CD4-positive, alpha-beta T cell treated with Interleukin-2 at 100 ng/mL for 4 hours (primary cell): ENCODE results near the gene PABPN1.

Source experiments
- DNase-seq: peaks from one replicate; pipeline ENCODE4 v3.0.0-alpha.2; 2020; ENCODE audit warnings: low spot score

Gene PABPN1

GRCh38 chr14:23326491-23327332, 5.5 kb downstream of the PABPN1 start:
- no peak for DNase-seq

DNA sequence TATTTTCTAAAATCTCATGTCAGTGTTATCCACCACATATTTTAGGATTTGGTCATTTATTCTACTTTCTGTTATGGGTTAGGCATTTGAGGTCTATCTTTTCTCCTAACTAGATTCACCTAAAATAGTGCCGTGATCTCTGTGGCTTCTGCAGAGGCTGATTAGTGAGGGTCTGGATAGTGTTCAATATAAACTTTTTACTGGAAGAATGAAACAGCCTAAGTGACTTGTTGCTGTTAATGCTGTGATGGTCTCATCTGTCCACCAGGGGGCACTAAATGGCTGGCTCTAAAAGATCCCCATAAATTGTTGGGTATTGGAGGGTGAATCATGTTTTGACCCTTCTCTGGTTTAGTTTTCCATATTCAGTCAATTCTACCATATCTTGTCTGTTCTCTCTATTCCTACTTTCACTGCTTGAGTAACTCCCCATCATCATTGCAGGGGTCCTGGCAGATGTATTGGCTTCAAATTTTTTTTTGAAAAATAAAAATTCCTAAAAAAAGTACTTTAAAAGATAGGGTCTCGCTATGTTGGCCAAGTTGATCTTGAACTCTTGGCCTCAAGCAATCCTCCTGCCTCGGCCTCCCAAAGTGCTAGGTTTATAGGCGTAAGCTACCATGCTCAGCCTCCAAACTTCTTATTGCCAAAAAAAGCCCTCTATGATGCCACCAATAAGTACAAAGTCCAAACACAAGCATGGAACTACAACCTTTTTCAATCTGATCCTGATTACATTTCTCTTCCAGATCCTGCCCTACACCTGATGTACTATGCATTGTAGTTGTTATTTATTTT, 6.9 kb downstream of the PABPN1 start:
- peak; percentile 79 for DNase-seq

GRCh38 chr14:23335623-23336022, 14.4 kb downstream of the PABPN1 start:
- no peak for DNase-seq

GRCh38 chr14:23339506-23340268, 18.4 kb downstream of the PABPN1 start:
- DNase-seq: no peak

DNA sequence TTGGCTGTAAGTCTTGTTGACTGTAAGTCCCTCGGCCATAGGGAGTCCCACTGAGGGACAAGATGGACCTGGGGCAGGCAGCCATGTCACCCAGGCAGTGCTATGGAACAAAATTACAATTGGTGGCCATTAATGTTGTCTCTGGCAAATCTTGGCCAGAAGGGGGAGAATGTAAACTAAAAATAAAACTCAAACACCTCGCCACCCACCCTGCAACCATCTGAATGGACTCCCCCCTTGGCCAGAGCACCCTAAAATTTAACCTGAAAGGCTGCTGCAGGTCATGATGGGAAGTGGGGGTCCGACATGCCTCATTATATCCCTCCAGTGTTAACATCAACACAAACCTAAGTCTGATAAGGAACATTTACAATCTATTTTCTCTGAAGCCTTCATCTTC, 23.2 kb downstream of the PABPN1 start:
- DNase-seq: no peak

- DNase-seq: no peak
These were observed 24.9 kb downstream of the PABPN1 start for GRCh38 chr14:23345987-23346692.

DNA sequence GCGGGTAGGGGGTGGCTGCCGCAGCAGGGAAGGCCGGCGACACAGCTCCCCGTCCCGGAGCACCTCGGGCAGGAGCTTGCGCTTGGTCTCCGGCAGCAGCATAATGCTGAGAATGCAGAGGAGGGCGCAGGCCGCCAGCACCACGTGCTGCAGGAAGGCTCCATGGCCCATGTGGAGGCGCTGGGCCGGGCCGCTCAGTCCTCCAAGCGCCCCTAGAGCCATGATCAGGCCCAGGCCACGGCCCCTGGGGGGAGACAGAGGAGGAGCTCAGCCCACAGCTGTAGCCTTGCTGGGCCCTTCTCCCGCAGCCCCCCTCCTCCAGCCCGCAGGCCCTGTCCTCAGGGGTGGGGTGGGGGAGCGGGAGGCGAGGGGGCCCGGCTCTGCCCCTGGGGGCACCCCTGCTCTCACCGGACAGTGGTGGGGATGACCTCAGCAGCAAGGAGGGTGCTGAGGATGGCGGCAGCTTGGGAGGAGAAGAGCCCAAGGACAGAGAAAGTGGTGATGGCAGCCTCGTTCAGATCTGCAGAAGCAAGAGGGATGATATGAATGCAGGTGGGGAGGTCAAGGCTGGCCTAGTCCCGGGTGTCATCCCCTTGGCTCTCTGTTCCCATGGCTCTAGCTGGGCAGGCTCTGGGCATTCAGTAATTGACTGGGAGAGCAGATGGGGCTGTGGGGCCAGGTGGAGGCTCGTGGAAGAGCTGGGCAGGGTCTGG, 25.6 kb downstream of the PABPN1 start:
- no peak for DNase-seq

GRCh38 chr14:23347406-23348296, 26.4 kb downstream of the PABPN1 start:
- DNase-seq: no peak

DNA sequence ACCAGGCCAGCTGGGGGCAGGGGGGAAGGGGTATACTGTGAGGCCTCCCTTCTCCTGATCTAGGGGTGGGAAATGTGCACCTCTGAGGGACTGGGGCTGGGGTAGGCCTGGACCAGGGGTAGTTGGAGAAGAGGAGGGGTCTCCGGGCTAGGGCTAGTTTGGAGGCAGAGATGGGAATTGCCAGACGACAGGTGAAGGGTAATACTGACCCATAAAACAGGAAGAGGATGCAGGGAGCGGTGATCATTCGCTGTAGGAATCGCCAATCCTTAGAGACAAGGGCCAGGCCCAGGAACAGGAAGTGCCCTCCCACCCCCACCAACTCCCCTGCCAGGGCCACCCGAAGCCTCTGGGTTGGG, 27.0 kb downstream of the PABPN1 start:
- DNase-seq: no peak

- DNase-seq: no peak
These were observed 28.0 kb downstream of the PABPN1 start for GRCh38 chr14:23349156-23349845.

GRCh38 chr14:23351681-23352505, 30.6 kb downstream of the PABPN1 start:
- DNase-seq: no peak

DNA sequence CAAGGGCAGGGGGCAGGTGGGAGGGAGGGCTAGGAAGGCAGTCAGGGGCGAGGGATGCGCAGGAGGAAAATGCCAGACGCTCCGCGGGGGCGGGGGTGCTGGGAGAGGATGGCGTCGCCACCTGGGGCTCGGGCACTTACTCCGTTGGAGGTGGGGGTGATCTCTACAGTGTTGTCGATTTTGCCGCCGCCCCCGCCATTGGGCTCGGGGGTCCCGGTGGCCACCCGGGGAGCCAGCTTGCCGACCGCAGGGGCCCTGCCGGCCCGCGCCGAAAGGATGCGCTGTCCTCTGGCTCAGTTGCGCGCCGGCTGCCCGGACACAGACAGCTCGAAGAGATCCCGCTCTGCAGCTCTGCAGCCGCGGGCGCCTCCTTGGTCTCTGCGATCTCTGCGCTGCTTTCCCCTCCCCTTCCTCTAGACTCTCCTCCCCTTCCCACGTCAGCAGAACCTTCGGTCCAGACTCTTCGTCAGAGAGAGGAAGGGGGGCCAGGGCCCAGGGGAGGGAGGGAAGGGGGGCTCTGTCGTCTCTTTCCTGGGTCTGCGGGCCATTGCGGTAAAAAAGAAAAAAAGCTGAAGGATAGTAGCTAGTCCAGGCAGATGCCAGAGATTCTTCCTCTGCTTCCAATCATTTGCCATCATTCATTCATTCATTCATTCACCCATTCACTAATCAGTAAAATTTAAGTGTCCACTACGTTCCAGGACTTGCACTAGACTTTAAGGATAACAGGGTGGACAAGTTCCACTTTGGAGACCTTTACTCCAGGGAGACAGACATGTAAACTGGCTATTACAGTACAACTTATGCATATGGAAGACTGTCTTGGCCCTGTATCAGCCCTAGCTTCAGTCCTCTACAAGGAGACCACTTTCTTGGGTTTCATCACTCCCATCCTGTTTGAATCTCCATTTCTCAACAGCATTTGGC, 31.5 kb downstream of the PABPN1 start, which contains the start of gene SLC22A17:
SLC22A17 (minus strand) TSS at position 382 of the 927 bp plus-strand sequence.
- peak; percentile 28 for DNase-seq

DNA sequence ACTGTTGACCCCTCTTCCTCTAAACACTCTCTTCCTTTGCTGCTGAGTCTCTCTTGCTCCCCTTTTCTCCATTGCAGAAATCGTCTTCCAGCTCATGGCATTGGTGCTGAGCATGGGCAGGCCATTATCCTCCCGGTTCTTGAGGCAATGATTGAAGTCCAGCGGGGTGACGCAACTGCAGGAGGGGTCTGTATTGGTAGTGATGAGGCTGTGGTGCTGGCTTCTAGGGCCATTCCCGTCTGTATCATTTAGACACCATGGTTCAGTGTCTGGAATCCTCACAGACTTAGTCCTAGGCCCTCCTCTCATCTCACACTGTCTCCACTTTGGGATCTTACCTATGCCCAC, 32.1 kb downstream of the PABPN1 start:
- DNase-seq: no peak

DNA sequence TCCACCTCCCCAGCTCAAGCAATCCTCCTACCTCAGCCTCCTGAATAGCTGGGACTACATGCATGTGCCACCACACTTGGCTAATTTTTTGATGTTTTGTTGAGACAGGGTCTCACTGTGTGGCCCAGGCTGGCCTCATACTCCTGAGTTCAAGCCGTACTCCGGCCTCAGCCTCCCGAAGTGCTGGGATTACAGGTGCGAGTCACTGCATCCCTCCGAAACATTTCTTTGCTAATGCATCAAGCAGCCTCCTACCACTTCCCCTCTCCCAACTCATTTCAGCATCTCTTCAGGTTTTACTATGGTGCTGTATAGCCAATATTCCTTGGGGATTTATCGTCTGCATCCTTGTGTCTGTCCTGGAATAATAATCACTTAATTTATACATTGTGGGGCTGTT, 33.7 kb downstream of the PABPN1 start:
- no peak for DNase-seq

DNA sequence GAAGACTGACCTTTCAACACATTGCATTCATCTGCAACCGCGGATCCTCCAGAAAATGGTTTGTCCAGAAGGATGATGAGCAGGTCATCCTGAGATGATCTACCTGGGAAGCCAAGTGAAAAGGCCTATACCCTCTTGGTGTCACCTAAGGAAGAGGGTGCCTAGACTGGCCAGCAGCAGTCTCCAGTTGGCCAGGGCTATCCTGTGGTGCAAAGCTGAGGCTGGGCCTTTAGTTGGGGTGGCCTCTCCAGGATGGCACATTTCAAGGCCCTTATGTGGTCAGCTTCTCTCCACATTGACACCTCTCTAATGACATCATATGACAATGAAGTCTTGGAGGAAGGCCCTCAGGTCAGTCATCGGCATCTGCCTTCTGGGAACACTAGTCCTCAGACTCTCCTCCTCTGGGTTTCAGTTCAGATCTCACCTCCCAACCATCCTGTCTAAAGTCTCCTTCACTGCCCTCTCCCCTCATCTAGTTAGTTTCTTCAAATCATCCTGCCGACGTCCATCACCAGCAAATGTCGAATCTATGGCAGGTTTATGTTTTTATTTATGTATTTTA, 34.7 kb downstream of the PABPN1 start:
- no peak for DNase-seq

- no peak for DNase-seq
These were observed 35.4 kb downstream of the PABPN1 start for GRCh38 chr14:23356662-23357061.

DNA sequence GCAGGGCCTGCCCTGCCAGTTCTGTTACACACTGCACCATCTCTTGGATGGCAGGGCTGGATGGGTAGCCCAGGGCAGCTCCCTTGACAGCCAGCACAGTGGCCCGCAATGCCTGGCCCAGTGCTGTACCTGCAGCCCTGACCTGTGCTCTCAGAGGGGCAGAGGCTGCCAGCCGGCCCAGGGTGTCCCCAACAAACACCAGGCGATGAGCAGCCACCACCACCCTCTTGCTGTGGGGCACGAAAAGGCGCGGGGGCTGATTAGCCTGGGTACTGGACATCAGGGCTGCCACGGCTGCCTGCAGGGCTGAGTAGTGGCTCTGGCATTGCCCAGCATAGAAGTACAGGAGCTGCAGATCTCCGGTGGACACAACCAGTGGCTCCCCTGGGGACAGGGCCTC, 36.0 kb downstream of the PABPN1 start:
- no peak for DNase-seq
